ENCODE data around the gene BCL2L2. TPM values are rescaled to one million over a fixed set of nuclear protein-coding genes. Genes with fewer than 3 reads are reported as not detected.
A peak's percentile ranks its signal among the peaks of the same experiment; 100 is the strongest.
"Not testable (repeated sequence)": the region's sequence is repeated elsewhere in the genome, so short reads cannot be mapped to it uniquely, and the experiment has no call there.

BCL2L2 gene
- total RNA-seq (10 to 100 TPM; 17.0 to 38.7 (median 29.1) TPM), polyA plus RNA-seq (10 to 100 TPM; 31.7 to 36.0 TPM)
- long read RNA-seq, donor 1, transcript BCL2L2-201 (4 exons, 3,605 nt), result major isoform, 5 of 20 reads
- long read RNA-seq, donor 1, partial matches to known transcripts, result 0 of 20 reads
- long read RNA-seq, donor 1, other reads (novel, unspliced or antisense), result 15 of 20 reads
- long read RNA-seq, donor 2, partial matches to known transcripts, result 5 of 6 reads
- long read RNA-seq, donor 2, other reads (novel, unspliced or antisense), result 0 of 6 reads
- long read RNA-seq, donor 3, transcript BCL2L2-201 (4 exons, 3,605 nt), result major isoform, 10 of 15 reads
- long read RNA-seq, donor 3, partial matches to known transcripts, result 1 of 15 reads
- long read RNA-seq, donor 3, other reads (novel, unspliced or antisense), result 3 of 15 reads

- DNase-seq, result peak; percentile 92 to 95 (median 94)
- peak within 1 kb of the TSS; percentile 66 to 86 for H3K27ac ChIP-seq
- peaks cover 9% of the 10 kb centered on the region for H3K4me1 ChIP-seq (ENCODE audit: insufficient read depth)
- H3K27me3 ChIP-seq, result no peaks in the 10 kb centered on the region
- TF ChIP-seq POLR2A (IDR thresholded peaks at IDR 0.05) (peak; percentile 62), CTCF (IDR thresholded peaks at IDR 0.05) (no peak)
- H3K9me3 ChIP-seq, result no peaks in the 10 kb centered on the region
- WGBS, 3 donors, result 0 to 1% (median 0%) methylated on average over 24 of the region's 24 CpGs
- intact Hi-C loops (cut with DNase I), result no loop called here
- H3K36me3 ChIP-seq, result no peaks in the 10 kb centered on the region
- peak within 1 kb of the TSS; percentile 67 for H3K4me3 ChIP-seq
Measured at GRCh38 chr14:23306412-23307145, at the start of gene BCL2L2. Gene BCL2L2 (plus strand): TSS chr14:23306833. CDS start chr14:23307768, 935 bp downstream.

- Histone ChIP-seq H3K36me3 (no peaks in the 10 kb centered on the region), H3K27ac (no peak overlapping the region), H3K27me3 (no peaks in the 10 kb centered on the region), H3K9me3 (no peaks in the 10 kb centered on the region), H3K4me1 (ENCODE audit: insufficient read depth) (no peaks in the 10 kb centered on the region), H3K4me3 (no peak overlapping the region)
- DNase-seq, result no peak
- intact Hi-C loops (cut with DNase I), result no loop called here
- WGBS, 3 donors, result 87 to 95% (median 91%) methylated on average over 5 of the region's 5 CpGs
- TF ChIP-seq CTCF (IDR thresholded peaks at IDR 0.05) (no peak), POLR2A (IDR thresholded peaks at IDR 0.05) (no peak), EP300 (IDR thresholded peaks at IDR 0.05) (no peak)
Measured at GRCh38 chr14:23258256-23258655, 48.4 kb upstream of the BCL2L2 start.

- DNase-seq, result no peak
- H3K36me3 ChIP-seq, result no peaks in the 10 kb centered on the region
- no peaks in the 10 kb centered on the region for H3K27me3 ChIP-seq
- no peak overlapping the region for H3K4me3 ChIP-seq
- no peak overlapping the region for H3K27ac ChIP-seq
- TF ChIP-seq POLR2A (IDR thresholded peaks at IDR 0.05), result no peak
- TF ChIP-seq EP300 (IDR thresholded peaks at IDR 0.05), result no peak
- TF ChIP-seq CTCF (IDR thresholded peaks at IDR 0.05), result no peak
- no peaks in the 10 kb centered on the region for H3K4me1 ChIP-seq (ENCODE audit: insufficient read depth)
- intact Hi-C loops (cut with DNase I), result no loop called here
- H3K9me3 ChIP-seq, result no peaks in the 10 kb centered on the region
Measured at GRCh38 chr14:23259426-23259825, 47.2 kb upstream of the BCL2L2 start.

GRCh38 chr14:23260849-23261248 lies 45.8 kb upstream of the BCL2L2 start:
- H3K4me1 ChIP-seq (ENCODE audit: insufficient read depth); H3K27me3 ChIP-seq; H3K4me3 ChIP-seq; H3K27ac ChIP-seq; H3K9me3 ChIP-seq; DNase-seq; H3K36me3 ChIP-seq: not testable (repeated sequence)
- intact Hi-C loops (cut with DNase I), result loop anchor here in 2 of 4 donors (10.0 kb wide), 2 partner anchors 114 to 204 kb away; partner anchors contain the start of genes CMTM5 (in 1 of the 2), IL25 (in 1 of the 2) and NGDN (in 1 of the 2)
- 78 to 85% (median 84%) methylated on average over 8 of the region's 8 CpGs for WGBS, 3 donors
